Astrocyte (in vitro differentiated cells and primary cell): ENCODE results near the gene ZNRF4. TPM values are rescaled to one million over a fixed set of nuclear protein-coding genes. Genes with fewer than 3 reads are reported as not detected.

Experiments
- DNase-seq: peaks from one replicate; pipeline ENCODE4 v3.0.0-alpha.2; 2010; ENCODE audit warnings: low read depth
- FAIRE-seq: peaks from 2 replicates; lab custom pipeline; 2011; peaks lifted over from hg19 to GRCh38; lab: Jason Lieb, UNC
- H2AFZ ChIP-seq: 2 replicates; pipeline ENCODE4 v1.6.0; 2012; ENCODE audit warnings: low read depth, low read length, inconsistent platforms
- H3K27ac ChIP-seq: 2 replicates; pipeline ENCODE4 v1.5.1; 2011; ENCODE audit warnings: low read depth, low read length, inconsistent platforms
- H3K27me3 ChIP-seq: 2 replicates; pipeline ENCODE4 v1.6.0; 2011; ENCODE audit warnings: low read length, inconsistent platforms; ENCODE audit not compliant: insufficient read depth
- H3K36me3 ChIP-seq: 2 replicates; pipeline ENCODE4 v1.5.1; 2011; ENCODE audit warnings: low read length, inconsistent platforms; ENCODE audit not compliant: insufficient read depth
- H3K4me1 ChIP-seq: 2 replicates; pipeline ENCODE4 v1.5.1; 2011; ENCODE audit warnings: low read length, inconsistent platforms; ENCODE audit not compliant: insufficient read depth
- H3K4me2 ChIP-seq: 2 replicates; pipeline ENCODE4 v1.6.0; 2012; ENCODE audit warnings: low read length, inconsistent platforms
- H3K4me3 ChIP-seq: 2 replicates; pipeline ENCODE4 v1.5.1; 2011; ENCODE audit warnings: low read depth, mild to moderate bottlenecking, low read length, inconsistent platforms; ENCODE audit not compliant: insufficient read depth
- H3K79me2 ChIP-seq: 2 replicates; pipeline ENCODE4 v1.6.0; 2012; ENCODE audit warnings: mild to moderate bottlenecking, low read length, inconsistent platforms; ENCODE audit not compliant: insufficient read depth
- H3K9ac ChIP-seq: 2 replicates; pipeline ENCODE4 v1.6.0; 2012; ENCODE audit warnings: mild to moderate bottlenecking, low read length, inconsistent platforms
- H3K9me3 ChIP-seq: 2 replicates; pipeline ENCODE4 v1.5.1; 2012; ENCODE audit warnings: low read depth, mild to moderate bottlenecking, low read length, inconsistent platforms; ENCODE audit not compliant: insufficient read depth
- H4K20me1 ChIP-seq: 2 replicates; pipeline ENCODE4 v1.6.0; 2012; ENCODE audit warnings: low read length, inconsistent platforms; ENCODE audit not compliant: insufficient read depth
- H3K27ac Mint-ChIP-seq: one replicate; pipeline ENCODE4 v1.8.0; 2021; ENCODE audit warnings: mild to moderate bottlenecking, mixed read lengths; ENCODE audit not compliant: unreplicated experiment
- H3K27me3 Mint-ChIP-seq: one replicate; pipeline ENCODE4 v1.8.0; 2021; ENCODE audit warnings: low read depth, mixed read lengths; ENCODE audit not compliant: unreplicated experiment
- H3K36me3 Mint-ChIP-seq: one replicate; pipeline ENCODE4 v1.8.0; 2021; ENCODE audit warnings: low read depth, mixed read lengths; ENCODE audit not compliant: unreplicated experiment
- H3K4me1 Mint-ChIP-seq: one replicate; pipeline ENCODE4 v1.8.0; 2021; ENCODE audit warnings: low read depth, mixed read lengths; ENCODE audit not compliant: unreplicated experiment
- H3K4me3 Mint-ChIP-seq: one replicate; pipeline ENCODE4 v1.8.0; 2021; ENCODE audit warnings: mild to moderate bottlenecking, moderate library complexity, mixed read lengths; ENCODE audit not compliant: unreplicated experiment
- H3K9me3 Mint-ChIP-seq: one replicate; pipeline ENCODE4 v1.8.0; 2021; ENCODE audit warnings: mild to moderate bottlenecking, mixed read lengths; ENCODE audit not compliant: unreplicated experiment
- CTCF ChIP-seq: IDR thresholded peaks from 2 replicates; pipeline ENCODE4 v1.5.1; 2011; ENCODE audit warnings: low read depth, mild to moderate bottlenecking, inconsistent platforms, low read length, moderate library complexity; ENCODE audit not compliant: insufficient read depth
- EZH2 ChIP-seq: IDR thresholded peaks from 2 replicates; pipeline ENCODE4 v1.6.1; 2012; ENCODE audit warnings: mild to moderate bottlenecking, low read length, inconsistent platforms; ENCODE audit not compliant: insufficient read depth
- total RNA-seq: library from RNA; stranded (reverse); gene quantifications from 2 replicates; pipeline ENCODE4 v1.2.1, GENCODE V29; 2021

ZNRF4 gene
- total RNA-seq, 1 donor from 2014 or later: not detected

GRCh38 chr19:5477451-5478215 lies 22.4 kb downstream of the ZNRF4 start:
- Histone ChIP-seq H3K27ac (no peak overlapping the region), H3K9ac (no peak overlapping the region), H3K36me3 (no peaks in the 10 kb centered on the region), H2AFZ (no peak overlapping the region), H3K4me1 (no peaks in the 10 kb centered on the region), H3K4me3 (no peak overlapping the region), H3K9me3 (peaks cover 13% of the 10 kb centered on the region), H3K4me2 (no peak overlapping the region), H4K20me1 (no peaks in the 10 kb centered on the region), H3K27me3 (peaks cover 22% of the 10 kb centered on the region), H3K79me2 (no peaks in the 10 kb centered on the region)
- Mint-ChIP-seq H3K4me1 (no peaks in the 10 kb centered on the region), H3K36me3 (no peaks in the 10 kb centered on the region), H3K9me3 (peaks cover 3% of the 10 kb centered on the region), H3K27me3 (peaks cover 47% of the 10 kb centered on the region), H3K4me3 (no peak overlapping the region), H3K27ac (no peak overlapping the region)
- DNase-seq (no peak), FAIRE-seq (no peak)
- TF ChIP-seq EZH2 (no peak), CTCF (no peak)

- Histone ChIP-seq H3K27me3 (peaks cover 22% of the 10 kb centered on the region), H2AFZ (no peak overlapping the region), H3K36me3 (no peaks in the 10 kb centered on the region), H3K27ac (no peak overlapping the region), H4K20me1 (no peaks in the 10 kb centered on the region), H3K4me1 (no peaks in the 10 kb centered on the region), H3K4me3 (no peak overlapping the region), H3K9me3 (peaks cover 15% of the 10 kb centered on the region), H3K9ac (no peak overlapping the region), H3K79me2 (no peaks in the 10 kb centered on the region), H3K4me2 (no peak overlapping the region)
- H3K9me3 Mint-ChIP-seq: peaks cover 3% of the 10 kb centered on the region
- FAIRE-seq (no peak), DNase-seq (no peak)
- H3K36me3 Mint-ChIP-seq: no peaks in the 10 kb centered on the region
- H3K27me3 Mint-ChIP-seq: peaks cover 48% of the 10 kb centered on the region
- TF ChIP-seq EZH2 (no peak), CTCF (no peak)
- no peaks in the 10 kb centered on the region for H3K4me1 Mint-ChIP-seq
- no peak overlapping the region for H3K27ac Mint-ChIP-seq
- H3K4me3 Mint-ChIP-seq: no peak overlapping the region
These were observed 23.2 kb downstream of the ZNRF4 start for GRCh38 chr19:5478241-5478924.
